PC-3 (cell line): ENCODE measurements around the gene TMEM213. TPM values are rescaled to one million over a fixed set of nuclear protein-coding genes. Genes with fewer than 3 reads are reported as not detected.
"Not testable (repeated sequence)": the region's sequence is repeated elsewhere in the genome, so short reads cannot be mapped to it uniquely, and the experiment has no call there.

Experiments used
- ATAC-seq: fragments of 200-7000 bp; cut with Tn5 transposase; 2 replicates; pipeline ENCODE4 v1.9.1; 2020; ENCODE audit warnings: mild to moderate bottlenecking, moderate library complexity
- BruUV-seq: library from RNA; stranded (reverse); fragments of 400-500 nt; replicated peaks from 2 replicates; lab custom pipeline; 2021; lab: Mats Ljungman, UMichigan
- CTCF ChIA-PET: fragments of 300-600 bp; sonication (Branson Sonifier 250); formaldehyde crosslinking; loops from one replicate; lab custom pipeline; 2022; ENCODE audit warnings: antibody characterized with exemption; lab: Charles Lee
- POLR2A ChIA-PET: fragments of 300-600 bp; sonication (Branson Sonifier 250); formaldehyde crosslinking; loops from one replicate; lab custom pipeline; 2022; ENCODE audit warnings: antibody characterized with exemption; ENCODE audit not compliant: unreplicated experiment; lab: Charles Lee
- DNase-seq: peaks from one replicate; pipeline ENCODE4 v3.0.0-alpha.2; 2015
- H2AFZ ChIP-seq: fragments of 300-600 bp; sonication (generic); 2 replicates; pipeline ENCODE4 v1.6.0; 2016; ENCODE audit warnings: antibody characterized with exemption, low read length
- H3F3A ChIP-seq: fragments of 300-600 bp; sonication (generic); one replicate; pipeline ENCODE4 v1.6.0; 2017; ENCODE audit warnings: antibody characterized with exemption, low read length, control low read depth, mild to moderate bottlenecking; ENCODE audit not compliant: unreplicated experiment
- H3K27ac ChIP-seq: fragments of 300-600 bp; sonication (generic); 2 replicates; pipeline ENCODE4 v1.5.1; 2016; ENCODE audit warnings: mild to moderate bottlenecking, low read length
- H3K27me3 ChIP-seq: fragments of 300-600 bp; sonication (generic); 2 replicates; pipeline ENCODE4 v1.6.1; 2016; ENCODE audit warnings: low read length, mixed read lengths
- H3K36me3 ChIP-seq: fragments of 300-600 bp; sonication (generic); 2 replicates; pipeline ENCODE4 v1.6.1; 2016; ENCODE audit warnings: low read depth, mixed run types, low read length, mixed read lengths
- H3K4me1 ChIP-seq: fragments of 300-600 bp; sonication (generic); 2 replicates; pipeline ENCODE4 v1.5.1; 2016; ENCODE audit warnings: low read length; ENCODE audit not compliant: insufficient read depth
- H3K4me2 ChIP-seq: fragments of 300-600 bp; sonication (generic); 2 replicates; pipeline ENCODE4 v1.6.0; 2016; ENCODE audit warnings: low read length
- H3K4me3 ChIP-seq: fragments of 300-600 bp; sonication (generic); 2 replicates; pipeline ENCODE4 v1.5.1; 2016; ENCODE audit warnings: mild to moderate bottlenecking, low read length, mixed read lengths
- H3K79me2 ChIP-seq: fragments of 300-600 bp; sonication (generic); 2 replicates; pipeline ENCODE4 v1.6.1; 2017; ENCODE audit warnings: low read length, mixed read lengths
- H3K9ac ChIP-seq: fragments of 300-600 bp; sonication (generic); 2 replicates; pipeline ENCODE4 v1.6.0; 2016; ENCODE audit warnings: mild to moderate bottlenecking, low read length
- H3K9me2 ChIP-seq: fragments of 300-600 bp; sonication (generic); replicated peaks from 2 replicates; pipeline ENCODE4 v1.6.1; 2016; ENCODE audit warnings: mixed run types, low read length, mixed read lengths
- H3K9me3 ChIP-seq: fragments of 300-600 bp; sonication (generic); 2 replicates; pipeline ENCODE4 v1.6.1; 2016; ENCODE audit warnings: low read length, mixed read lengths
- H4K20me1 ChIP-seq: fragments of 300-600 bp; sonication (generic); 2 replicates; pipeline ENCODE4 v1.6.1; 2016; ENCODE audit warnings: low read length, mixed read lengths
- CTCF ChIP-seq: fragments of 300-600 bp; sonication (generic); conservative IDR thresholded peaks from 2 replicates; pipeline ENCODE4 v1.5.1; 2017; ENCODE audit warnings: antibody characterized with exemption, low read depth, mild to moderate bottlenecking, low read length
- EZH2 ChIP-seq: fragments of 300-600 bp; sonication (generic); IDR thresholded peaks from one replicate; pipeline ENCODE4 v1.6.1; 2017; ENCODE audit warnings: antibody characterized with exemption, mild to moderate bottlenecking, low read length; ENCODE audit not compliant: unreplicated experiment
- EZH2phosphoT487 ChIP-seq: fragments of 300-600 bp; sonication (generic); IDR thresholded peaks from 2 replicates; pipeline ENCODE4 v1.6.1; 2018; ENCODE audit warnings: mild to moderate bottlenecking, antibody characterized with exemption, low read length, borderline replicate concordance
- intact Hi-C: fragments of 100-400 bp; cut with micrococcal nuclease; formaldehyde crosslinking; loops from 2 replicates; pipeline ENCODE4 v1.9.0; 2023
- total RNA-seq: library from RNA; depleted of rRNA; stranded (reverse); fragments of >200 nt; gene quantifications from 2 replicates; pipeline ENCODE4 v1.2.3, GENCODE V29; 2014

The TMEM213 gene
- total RNA-seq, 1 experiment from 2014 or later, result not detected

- DNase-seq (peak; percentile 3), ATAC-seq (no peak)
- Histone ChIP-seq H3K9ac (no peak overlapping the region), H3F3A (no peaks in the 10 kb centered on the region), H4K20me1 (no peaks in the 10 kb centered on the region), H3K4me2 (no peak overlapping the region), H3K27ac (no peak overlapping the region), H3K36me3 (no peaks in the 10 kb centered on the region), H3K4me1 (no peaks in the 10 kb centered on the region), H3K27me3 (no peaks in the 10 kb centered on the region), H3K9me2 (no peaks in the 10 kb centered on the region), H2AFZ (no peak overlapping the region), H3K79me2 (no peaks in the 10 kb centered on the region), H3K9me3 (no peaks in the 10 kb centered on the region), H3K4me3 (no peak overlapping the region)
- TF ChIP-seq EZH2, result no peak
- intact Hi-C loops, result no loop called here
- no TSS peak for BruUV-seq
- CTCF ChIA-PET, result no interaction called here
- POLR2A ChIA-PET, result no interaction called here
Observed at GRCh38 chr7:138784692-138785091, 13.1 kb upstream of the TMEM213 start.

- no TSS peak for BruUV-seq
- Histone ChIP-seq H4K20me1 (no peaks in the 10 kb centered on the region), H3K9ac (no peak overlapping the region), H3K27ac (no peak overlapping the region), H3K27me3 (no peaks in the 10 kb centered on the region), H3K4me3 (no peak overlapping the region), H3K4me1 (no peaks in the 10 kb centered on the region), H3K4me2 (0 out of 2 replicates have a peak overlapping the region, but pooled peaks have one; percentile 3), H3K9me3 (no peaks in the 10 kb centered on the region), H3K79me2 (no peaks in the 10 kb centered on the region), H2AFZ (peak overlapping the region; percentile 15; the same call in 1 of the 2 replicates), H3K9me2 (no peaks in the 10 kb centered on the region), H3K36me3 (no peaks in the 10 kb centered on the region), H3F3A (no peaks in the 10 kb centered on the region)
- ATAC-seq (peak; percentile 50; the same call in 1 of the 2 replicates), DNase-seq (peak; percentile 25)
- CTCF ChIA-PET, result no interaction called here
- intact Hi-C loops, result no loop called here
- TF ChIP-seq EZH2 (no peak), CTCF (no peak), EZH2phosphoT487 (no peak)
- POLR2A ChIA-PET, result no interaction called here
Observed at GRCh38 chr7:138785587-138786437, 12.0 kb upstream of the TMEM213 start.

- Histone ChIP-seq H3K9ac (no peak overlapping the region), H3K27ac (no peak overlapping the region), H3K9me2 (no peaks in the 10 kb centered on the region), H3K9me3 (no peaks in the 10 kb centered on the region), H2AFZ (no peak overlapping the region), H4K20me1 (no peaks in the 10 kb centered on the region), H3K4me3 (no peak overlapping the region), H3K36me3 (no peaks in the 10 kb centered on the region), H3K4me1 (no peaks in the 10 kb centered on the region), H3K27me3 (no peaks in the 10 kb centered on the region), H3F3A (no peaks in the 10 kb centered on the region), H3K79me2 (no peaks in the 10 kb centered on the region), H3K4me2 (no peak overlapping the region)
- intact Hi-C loops, result no loop called here
- ChIA-PET POLR2A (no interaction called here), CTCF (no interaction called here)
- BruUV-seq, result no TSS peak
- DNase-seq (no peak), ATAC-seq (no peak)
- TF ChIP-seq EZH2phosphoT487 (no peak), CTCF (no peak), EZH2 (no peak)
Observed at GRCh38 chr7:138796038-138796615, 1.7 kb upstream of the TMEM213 start.

- intact Hi-C loops, BruUV-seq, H3K4me1 ChIP-seq, H3K79me2 ChIP-seq, CTCF ChIA-PET, H3K4me2 ChIP-seq, H3K4me3 ChIP-seq, ATAC-seq, H3K9me3 ChIP-seq, H2AFZ ChIP-seq, H4K20me1 ChIP-seq, H3K27me3 ChIP-seq, H3K9ac ChIP-seq, H3K36me3 ChIP-seq, DNase-seq, H3K27ac ChIP-seq, POLR2A ChIA-PET, H3F3A ChIP-seq, H3K9me2 ChIP-seq: not testable (repeated sequence)
Observed at GRCh38 chr7:138797046-138797445, 748 bp upstream of the TMEM213 start.
